Transverse colon (tissue), 1 donor: ENCODE results near the gene PDHX.
"Not testable (repeated sequence)": the region's sequence is repeated elsewhere in the genome, so short reads cannot be mapped to it uniquely, and the experiment has no call there.

ENCODE experiments used
- EP300 ChIP-seq: sonication (generic); formaldehyde crosslinking; IDR thresholded peaks from one replicate; pipeline ENCODE4 v1.6.1; 2017; ENCODE audit warnings: antibody characterized with exemption, low read depth
- POLR2A ChIP-seq: fragments of 450-650 bp; IDR thresholded peaks from one replicate; pipeline ENCODE4 v1.6.1; 2016; ENCODE audit warnings: antibody characterized with exemption, mild to moderate bottlenecking, moderate library complexity

DNA sequence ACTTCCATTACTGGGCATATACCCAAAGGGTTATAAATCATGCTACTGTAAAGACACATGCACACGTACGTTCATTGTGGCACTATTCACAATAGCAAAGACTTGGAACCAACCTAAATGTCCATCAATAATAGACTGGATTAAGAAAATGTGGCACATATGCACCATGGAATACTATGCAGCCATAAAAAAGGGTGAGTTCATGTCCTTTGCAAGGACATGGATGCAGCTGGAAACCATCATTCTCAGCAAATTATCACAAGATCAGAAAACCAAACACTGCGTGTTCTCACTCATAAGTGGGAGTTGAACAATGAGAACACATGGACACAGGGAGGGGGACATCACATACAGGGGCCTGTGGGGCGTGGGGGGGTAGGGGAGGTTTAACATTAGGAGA, 111.6 kb downstream of the PDHX start:
- TF ChIP-seq EP300, POLR2A: not testable (repeated sequence)
